Measurements from ENCODE around the gene DEPDC7. TPM values are rescaled to one million over a fixed set of nuclear protein-coding genes. Genes with fewer than 3 reads are reported as not detected.
"Not testable (repeated sequence)": the region's sequence is repeated elsewhere in the genome, so short reads cannot be mapped to it uniquely, and the experiment has no call there.

Gene DEPDC7
- 1 to 10 TPM in 1 of 2 donors, under 1 TPM in 1; 0.47 to 5.5 TPM for total RNA-seq

GRCh38 chr11:33015621-33016551, at the start of gene DEPDC7:
Gene DEPDC7 (plus strand): TSS chr11:33015878. CDS start chr11:33015956, 78 bp downstream.
- peak within 1 kb of the TSS in 1 of 2 donors; percentile 46 for H3K27ac Mint-ChIP-seq
- DNase-seq (ENCODE audit: low spot score in 2 of 2): peak; percentile 73 to 80
- H3K36me3 Mint-ChIP-seq: peaks cover 0 to 5% of the 10 kb centered on the region in 2 donors
- no peaks in the 10 kb centered on the region for H3K9me3 Mint-ChIP-seq
- peak; percentile 74 to 78 for ATAC-seq

DNA sequence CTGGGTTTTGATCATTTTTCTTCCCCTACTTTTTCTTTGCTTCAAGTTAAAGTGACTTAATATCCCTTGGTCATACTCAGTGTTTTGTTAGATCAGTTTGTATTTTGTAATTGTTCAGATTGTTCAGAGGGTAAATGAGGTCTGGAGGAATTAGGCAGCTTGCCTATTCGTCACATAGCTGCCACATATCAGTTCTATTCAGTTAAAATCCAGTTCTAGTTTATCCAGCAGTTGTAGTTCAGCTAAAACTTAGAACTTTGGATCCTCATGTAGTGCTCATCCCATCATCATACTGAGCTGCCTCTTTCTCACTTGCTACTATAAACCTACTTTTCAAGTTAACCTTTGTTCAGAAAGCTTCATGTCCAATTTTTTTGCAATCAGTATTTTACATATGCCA, 47.1 kb upstream of the DEPDC7 start:
- no peak overlapping the region for H3K27ac Mint-ChIP-seq
- no peaks in the 10 kb centered on the region for H3K9me3 Mint-ChIP-seq
- ATAC-seq (no peak), DNase-seq (ENCODE audit: low spot score in 2 of 2) (no peak)
- H3K36me3 Mint-ChIP-seq: no peaks in the 10 kb centered on the region

DNA sequence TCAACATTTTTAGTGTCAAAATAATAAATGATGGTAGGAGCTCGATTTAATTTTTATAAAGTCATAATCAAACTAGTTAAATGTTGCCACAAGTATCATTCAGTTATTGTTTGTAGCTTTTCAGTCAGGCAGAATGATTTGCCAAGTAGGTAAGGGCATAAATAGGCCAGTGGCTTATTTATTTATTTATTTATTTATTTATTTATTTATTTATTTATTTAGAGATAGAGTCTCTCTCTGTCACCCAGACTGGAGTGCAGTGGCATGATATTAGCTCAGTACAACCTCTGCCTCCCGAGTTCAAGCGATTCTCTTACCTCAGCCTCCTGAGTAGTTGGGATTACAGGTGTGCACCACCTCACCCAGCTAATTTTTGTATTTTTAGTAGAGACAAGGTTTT, 43.4 kb upstream of the DEPDC7 start:
- H3K27ac Mint-ChIP-seq; H3K9me3 Mint-ChIP-seq; ATAC-seq; DNase-seq (ENCODE audit: low spot score in 2 of 2); H3K36me3 Mint-ChIP-seq: not testable (repeated sequence)

- no peaks in the 10 kb centered on the region for H3K9me3 Mint-ChIP-seq
- H3K36me3 Mint-ChIP-seq: peaks cover 0 to 7% of the 10 kb centered on the region in 2 donors
- ATAC-seq (no peak), DNase-seq (ENCODE audit: low spot score in 2 of 2) (no peak)
- no peak overlapping the region for H3K27ac Mint-ChIP-seq
Measured at GRCh38 chr11:32972781-32973180, 42.9 kb upstream of the DEPDC7 start.

GRCh38 chr11:32982626-32983025, 33.1 kb upstream of the DEPDC7 start:
- Mint-ChIP-seq H3K36me3 (no peaks in the 10 kb centered on the region), H3K9me3 (no peaks in the 10 kb centered on the region), H3K27ac (peak overlapping the region in 1 of 2 donors; percentile 19)
- DNase-seq (ENCODE audit: low spot score in 2 of 2): no peak
- no peak for ATAC-seq

DNA sequence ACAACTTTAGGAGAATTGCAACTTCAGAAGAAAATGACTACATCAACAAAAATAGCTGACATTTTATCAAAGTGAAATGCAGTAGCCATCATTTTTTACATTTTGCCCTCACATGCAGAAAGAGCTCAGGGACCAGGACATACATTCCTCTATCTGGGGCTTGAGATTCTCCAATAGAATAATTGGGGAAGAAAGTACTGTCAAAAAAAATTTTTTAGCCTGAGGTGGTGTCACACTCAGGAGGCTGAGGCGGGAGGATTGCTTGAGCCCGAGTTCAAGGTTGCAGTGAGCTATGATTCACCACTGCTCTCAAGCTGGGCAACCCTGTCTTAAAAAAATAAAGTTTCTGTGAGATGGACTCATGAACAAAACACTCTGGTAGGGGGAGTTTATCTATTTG, 32.2 kb upstream of the DEPDC7 start:
- H3K36me3 Mint-ChIP-seq: no peaks in the 10 kb centered on the region
- DNase-seq (ENCODE audit: low spot score in 2 of 2) (no peak), ATAC-seq (no peak)
- H3K9me3 Mint-ChIP-seq: no peaks in the 10 kb centered on the region
- H3K27ac Mint-ChIP-seq: no peak overlapping the region

- no peaks in the 10 kb centered on the region for H3K9me3 Mint-ChIP-seq
- ATAC-seq (no peak), DNase-seq (ENCODE audit: low spot score in 2 of 2) (no peak)
- H3K27ac Mint-ChIP-seq: no peak overlapping the region
- H3K36me3 Mint-ChIP-seq: no peaks in the 10 kb centered on the region
Measured at GRCh38 chr11:32985600-32985999, 30.1 kb upstream of the DEPDC7 start.

GRCh38 chr11:32987851-32988250, 27.8 kb upstream of the DEPDC7 start:
- Mint-ChIP-seq H3K27ac (no peak overlapping the region), H3K36me3 (peaks cover 9 to 13% of the 10 kb centered on the region in 2 donors), H3K9me3 (peaks cover 8 to 9% of the 10 kb centered on the region in 2 donors)
- ATAC-seq (no peak), DNase-seq (ENCODE audit: low spot score in 2 of 2) (no peak)

DNA sequence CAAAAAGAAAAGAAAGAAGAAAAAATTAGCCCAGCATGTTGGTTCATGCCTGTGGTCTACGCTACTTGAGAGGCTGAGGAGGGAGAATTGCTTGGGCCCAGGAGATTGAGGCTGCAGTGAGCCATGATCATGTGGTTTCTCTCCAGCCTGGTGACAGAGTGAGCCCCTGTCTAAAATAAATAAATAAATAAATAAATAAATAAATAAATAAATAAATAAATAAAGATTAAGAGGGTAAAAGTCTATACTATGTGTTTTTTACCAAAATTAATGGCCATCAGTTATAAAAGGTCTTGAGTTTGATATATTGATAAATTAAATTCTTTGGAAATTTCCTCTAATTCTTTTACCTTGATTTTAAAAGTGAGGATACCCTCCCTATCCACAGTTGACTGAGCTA, 25.2 kb upstream of the DEPDC7 start:
- no peak for ATAC-seq

GRCh38 chr11:32991427-32991826, 24.3 kb upstream of the DEPDC7 start:
- Mint-ChIP-seq H3K9me3 (peaks cover 8 to 9% of the 10 kb centered on the region in 2 donors), H3K36me3 (peaks cover 9 to 13% of the 10 kb centered on the region in 2 donors), H3K27ac (no peak overlapping the region)
- DNase-seq (ENCODE audit: low spot score in 2 of 2): no peak
- ATAC-seq: no peak

More for the DNA sequence above, 25.2 kb upstream of the DEPDC7 start:
- Mint-ChIP-seq H3K9me3 (peaks cover 8 to 9% of the 10 kb centered on the region in 2 donors), H3K27ac (no peak overlapping the region), H3K36me3 (peaks cover 9 to 13% of the 10 kb centered on the region in 2 donors)
- no peak for DNase-seq (ENCODE audit: low spot score in 2 of 2)

DNA sequence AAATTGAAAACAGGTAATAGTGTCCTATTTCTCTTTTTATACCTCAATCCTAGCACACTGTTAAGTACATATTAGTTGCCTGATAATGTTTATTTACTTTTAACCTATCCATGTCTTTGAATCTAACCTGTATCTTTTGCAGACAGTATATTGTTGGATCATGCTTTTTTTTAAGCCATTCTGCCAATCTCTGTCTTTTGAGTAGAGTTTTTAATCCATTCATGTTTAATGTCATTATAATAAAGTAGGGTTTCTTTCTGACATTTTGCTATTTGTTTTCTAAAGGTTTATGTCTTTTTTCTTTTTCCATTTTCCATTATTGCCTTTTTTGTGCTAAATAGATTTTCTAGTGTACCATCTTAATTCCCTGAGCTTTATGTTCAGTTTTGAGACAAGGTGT, 23.8 kb upstream of the DEPDC7 start:
- Mint-ChIP-seq H3K9me3 (peaks cover 8 to 9% of the 10 kb centered on the region in 2 donors), H3K27ac (no peak overlapping the region), H3K36me3 (peaks cover 9 to 13% of the 10 kb centered on the region in 2 donors)
- no peak for DNase-seq (ENCODE audit: low spot score in 2 of 2)
- no peak for ATAC-seq

DNA sequence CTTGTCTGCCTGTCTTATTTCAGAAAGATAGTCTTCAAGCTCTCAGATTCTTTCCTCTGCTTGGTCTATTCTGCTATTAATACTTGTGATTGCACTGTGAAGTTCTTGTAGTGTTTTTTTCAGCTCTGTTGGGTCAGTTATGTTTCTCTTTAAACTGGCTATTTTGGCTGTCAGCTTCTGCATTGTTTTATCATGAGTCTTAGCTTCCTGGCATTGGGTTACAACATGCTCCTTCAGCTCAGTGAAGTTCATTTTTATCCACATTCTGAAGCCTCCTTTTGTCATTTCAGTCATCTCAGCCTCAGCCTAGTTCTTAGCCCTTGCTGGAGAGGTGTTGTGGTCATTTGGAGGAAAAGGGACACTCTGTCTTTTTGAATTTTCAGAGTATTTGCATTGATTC, 15.5 kb upstream of the DEPDC7 start:
- Mint-ChIP-seq H3K9me3 (peaks cover 15 to 17% of the 10 kb centered on the region in 2 donors), H3K36me3 (peaks cover 12 to 21% of the 10 kb centered on the region in 2 donors), H3K27ac (no peak overlapping the region)
- no peak for ATAC-seq
- no peak for DNase-seq (ENCODE audit: low spot score in 2 of 2)

- peaks cover 12 to 21% of the 10 kb centered on the region in 2 donors for H3K36me3 Mint-ChIP-seq
- peaks cover 15 to 17% of the 10 kb centered on the region in 2 donors for H3K9me3 Mint-ChIP-seq
- no peak for DNase-seq (ENCODE audit: low spot score in 2 of 2)
- ATAC-seq: no peak
- no peak overlapping the region for H3K27ac Mint-ChIP-seq
Measured at GRCh38 chr11:33001281-33001680, 14.4 kb upstream of the DEPDC7 start.

DNA sequence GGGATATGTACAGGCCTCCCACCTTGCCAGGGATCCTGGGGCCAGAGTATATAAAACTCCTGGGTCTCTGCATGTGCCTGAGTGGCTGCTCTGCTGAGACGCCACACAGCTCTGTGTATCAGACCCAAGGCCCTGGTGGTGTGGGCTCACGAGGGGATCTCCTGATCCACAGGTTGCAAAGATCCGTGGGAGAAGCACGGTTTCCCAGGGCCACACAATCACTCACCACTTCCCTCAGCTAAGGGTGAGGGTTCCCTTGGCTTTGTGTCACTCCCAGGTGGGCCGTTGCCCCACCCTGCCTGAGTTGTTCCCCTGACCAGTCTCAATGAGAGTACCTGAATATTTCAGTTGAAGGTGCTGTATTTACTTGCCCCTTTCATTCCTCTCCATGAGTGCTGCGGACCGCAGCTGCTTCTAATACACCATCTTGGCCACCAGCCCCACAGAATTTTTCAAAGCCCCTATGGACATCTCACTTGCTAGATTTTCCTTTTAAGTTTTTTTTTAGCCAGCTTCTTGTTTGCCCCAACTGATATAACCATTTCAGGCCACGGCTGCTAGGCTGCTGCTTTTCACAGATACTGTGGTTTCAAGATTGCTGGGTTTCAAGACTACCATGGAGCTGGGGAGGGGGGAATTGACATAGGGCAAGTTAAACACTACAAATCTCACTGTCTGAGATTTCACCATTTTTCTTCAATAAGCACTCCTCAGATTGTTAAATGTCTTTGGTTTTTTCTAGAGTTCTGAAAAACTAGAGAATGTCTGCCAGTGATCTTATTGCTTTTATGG, 13.7 kb upstream of the DEPDC7 start:
- Mint-ChIP-seq H3K9me3 (peaks cover 15 to 17% of the 10 kb centered on the region in 2 donors), H3K27ac (no peak overlapping the region)

DNA sequence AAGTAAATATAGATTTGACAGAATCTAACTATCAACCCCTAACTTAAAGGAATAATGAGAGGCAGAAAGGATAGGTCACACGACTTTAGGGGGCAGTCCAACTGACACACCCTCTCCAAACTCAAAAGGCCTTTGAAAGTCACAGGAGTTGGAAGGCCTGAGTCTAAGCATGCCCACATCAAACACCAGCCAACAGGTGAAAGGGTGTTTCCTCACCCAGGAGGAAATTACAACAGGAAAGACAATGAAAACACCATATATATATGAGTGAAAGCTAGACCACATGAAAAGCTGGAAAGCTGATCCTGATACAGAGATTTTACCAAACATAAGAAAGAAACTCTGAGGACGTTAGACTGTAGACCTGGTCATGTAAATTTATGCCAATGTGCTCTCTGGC, 10.5 kb upstream of the DEPDC7 start:
- ATAC-seq (peak; percentile 96 to 97), DNase-seq (ENCODE audit: low spot score in 2 of 2) (no peak)
- Mint-ChIP-seq H3K36me3 (peaks cover 0 to 2% of the 10 kb centered on the region in 2 donors), H3K9me3 (peaks cover under 1% of the 10 kb centered on the region in 2 donors), H3K27ac (peak overlapping the region in 1 of 2 donors; percentile 48)

More for the DNA sequence above, 13.7 kb upstream of the DEPDC7 start:
- H3K36me3 Mint-ChIP-seq: peaks cover 12 to 21% of the 10 kb centered on the region in 2 donors
- no peak for ATAC-seq
- no peak for DNase-seq (ENCODE audit: low spot score in 2 of 2)

GRCh38 chr11:33006010-33006409, 9.7 kb upstream of the DEPDC7 start:
- DNase-seq (ENCODE audit: low spot score in 2 of 2): no peak
- H3K9me3 Mint-ChIP-seq: no peaks in the 10 kb centered on the region
- H3K27ac Mint-ChIP-seq: peak overlapping the region in 1 of 2 donors; percentile 0
- no peak for ATAC-seq
- no peaks in the 10 kb centered on the region for H3K36me3 Mint-ChIP-seq

DNA sequence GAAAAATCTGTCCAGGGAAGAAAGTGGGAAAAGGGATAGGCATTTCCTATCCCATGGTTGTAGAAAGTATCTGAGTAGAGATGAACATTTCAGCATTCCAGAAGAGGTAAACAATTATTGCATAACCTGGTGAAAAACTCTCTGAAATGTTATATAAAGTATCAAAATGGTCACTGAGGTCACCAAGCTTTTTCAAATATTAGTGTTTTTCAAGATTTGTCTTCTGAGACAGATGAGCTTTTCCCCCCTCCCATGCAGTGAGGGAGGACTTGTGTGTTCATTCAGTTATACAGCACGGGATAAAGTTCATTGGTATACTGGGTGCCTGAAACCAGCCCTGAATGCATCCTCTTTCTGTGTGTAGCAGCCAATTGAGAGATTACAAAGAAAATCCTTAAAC, 1.9 kb upstream of the DEPDC7 start:
- H3K36me3 Mint-ChIP-seq: peaks cover 0 to 5% of the 10 kb centered on the region in 2 donors
- DNase-seq (ENCODE audit: low spot score in 2 of 2) (no peak), ATAC-seq (no peak)
- H3K27ac Mint-ChIP-seq: no peak overlapping the region
- H3K9me3 Mint-ChIP-seq: no peaks in the 10 kb centered on the region

Data from activated naive CD4-positive, alpha-beta T cell treated with anti-CD3 and anti-CD28 coated beads, Interleukin-2, amount 50 U/mL, for 72 hours (primary cell).